Left colon (tissue), 2 donors: ENCODE data around the gene KCNG2. TPM values are rescaled to one million over a fixed set of nuclear protein-coding genes. Genes with fewer than 3 reads are reported as not detected.

Experiments used
- ATAC-seq: fragments of 200-7000 bp; cut with Tn5 transposase; one replicate; pipeline ENCODE4 v1.9.1; 2020; ENCODE audit warnings: mild to moderate bottlenecking, moderate library complexity
- DNase-seq, 2 donors: peaks; one replicate each; pipeline ENCODE4 v3.0.0-alpha.2; 2020
- intact Hi-C, 2 donors: fragments of 100-400 bp; cut with DNase I in 1 of 2; cut with micrococcal nuclease in 1 of 2; formaldehyde crosslinking; loops; one replicate each; pipeline versions ENCODE4 v1.11.2 to v1.14.0; 2022; cut with DNase I, micrococcal nuclease
- total RNA-seq, 2 donors: library from RNA; stranded (reverse); fragmentation: NEBNext Ultra II Directional; extraction: Animal tissue kit (Norgen Biotek cat#: 25700); gene quantifications; one replicate each; pipeline ENCODE4 v1.2.1, GENCODE V29; 2021
- donor health status: DM: no; HTN: no; CAD: no.
- donor health status: DM: yes; HTN: yes; CAD: no.

Gene KCNG2
- total RNA-seq, 2 donors from 2014 or later: not detected

- intact Hi-C loops: no loop called here
- ATAC-seq (no peak), DNase-seq (peak; percentile 1 to 30)
Observed at GRCh38 chr18:79935925-79936324, 138.2 kb downstream of the KCNG2 start.

GRCh38 chr18:79936641-79937040, 138.9 kb downstream of the KCNG2 start:
- peak; percentile 39 to 78 for DNase-seq
- intact Hi-C loops: no loop called here

GRCh38 chr18:79937103-79937860, 139.5 kb downstream of the KCNG2 start:
- ATAC-seq (no peak), DNase-seq (peak; percentile 3 to 24)
- intact Hi-C loops: no loop called here

More at GRCh38 chr18:79936641-79937040, 138.9 kb downstream of the KCNG2 start:
- ATAC-seq: peak; percentile 56

- ATAC-seq (no peak), DNase-seq (peak; percentile 25 to 40)
- intact Hi-C loops: no loop called here
Observed at GRCh38 chr18:79938196-79938595, 140.5 kb downstream of the KCNG2 start.

GRCh38 chr18:79939096-79939495, 141.4 kb downstream of the KCNG2 start:
- intact Hi-C loops: no loop called here
- DNase-seq (peak in 1 of 2 donors; percentile 50), ATAC-seq (no peak)

- DNase-seq (peak; percentile 4 to 28), ATAC-seq (no peak)
- intact Hi-C loops: no loop called here
Observed at GRCh38 chr18:79940126-79940813, 142.5 kb downstream of the KCNG2 start.

- intact Hi-C loops: no loop called here
- DNase-seq (peak; percentile 3 to 23), ATAC-seq (no peak)
Observed at GRCh38 chr18:79940814-79941472, 143.2 kb downstream of the KCNG2 start.

- intact Hi-C loops: no loop called here
- ATAC-seq: no peak
- peak; percentile 6 to 23 for DNase-seq
Observed at GRCh38 chr18:79941473-79942119, 143.9 kb downstream of the KCNG2 start.

- peak; percentile 1 to 10 for DNase-seq
- intact Hi-C loops: no loop called here
- no peak for ATAC-seq
Observed at GRCh38 chr18:79942211-79942610, 144.5 kb downstream of the KCNG2 start.

- DNase-seq (peak; percentile 68 to 69), ATAC-seq (peak; percentile 84)
- intact Hi-C loops: no loop called here
Observed at GRCh38 chr18:79942786-79943607, 145.3 kb downstream of the KCNG2 start.

- intact Hi-C loops: no loop called here
- peak; percentile 7 for ATAC-seq
- peak in 1 of 2 donors; percentile 49 for DNase-seq
Observed at GRCh38 chr18:79943608-79944125, 145.9 kb downstream of the KCNG2 start.

- intact Hi-C loops: no loop called here
- DNase-seq: peak; percentile 31 to 43
- peak; percentile 27 for ATAC-seq
Observed at GRCh38 chr18:79944126-79944731, 146.5 kb downstream of the KCNG2 start.

GRCh38 chr18:79944746-79945117, 147.0 kb downstream of the KCNG2 start:
- no peak for ATAC-seq
- DNase-seq: no peak
- intact Hi-C loops: no loop called here

GRCh38 chr18:79945118-79946042, 147.6 kb downstream of the KCNG2 start:
- DNase-seq: peak; percentile 6 to 28
- intact Hi-C loops: no loop called here
- ATAC-seq: no peak

- ATAC-seq (no peak), DNase-seq (peak; percentile 6 to 26)
- intact Hi-C loops: no loop called here
Observed at GRCh38 chr18:79947054-79947755, 149.5 kb downstream of the KCNG2 start.
